HG03565 (cell line): ENCODE data around the gene NANS.
A peak's percentile ranks its signal among the peaks of the same experiment; 100 is the strongest.
"Not testable (repeated sequence)": the region's sequence is repeated elsewhere in the genome, so short reads cannot be mapped to it uniquely, and the experiment has no call there.

ENCODE experiments used
- ATAC-seq: cut with Tn5 transposase; IDR thresholded peaks from one replicate; pipeline ENCODE4 v1.9.1; 2021; ENCODE audit warnings: mild to moderate bottlenecking, moderate library complexity; ENCODE audit not compliant: unreplicated experiment

NANS gene

GRCh38 chr9:98096091-98096490 lies 39.6 kb downstream of the NANS start:
- no peak for ATAC-seq

- ATAC-seq = no peak
Observed at GRCh38 chr9:98097836-98098235, 41.3 kb downstream of the NANS start.

GRCh38 chr9:98099346-98099745 lies 42.8 kb downstream of the NANS start:
- no peak for ATAC-seq

- ATAC-seq = no peak
Observed at GRCh38 chr9:98099898-98100297, 43.4 kb downstream of the NANS start.

- ATAC-seq = no peak
Observed at GRCh38 chr9:98100456-98100855, 43.9 kb downstream of the NANS start.

GRCh38 chr9:98101416-98101815 lies 44.9 kb downstream of the NANS start:
- ATAC-seq = no peak

GRCh38 chr9:98101868-98102273 lies 45.3 kb downstream of the NANS start:
- peak; percentile 97 for ATAC-seq

GRCh38 chr9:98104445-98104881 lies 47.9 kb downstream of the NANS start:
- no peak for ATAC-seq

GRCh38 chr9:98105006-98105405 lies 48.5 kb downstream of the NANS start:
- no peak for ATAC-seq

- no peak for ATAC-seq
Observed at GRCh38 chr9:98107926-98108325, 51.4 kb downstream of the NANS start.

GRCh38 chr9:98108531-98109031 lies 52.0 kb downstream of the NANS start:
- peak; percentile 66 for ATAC-seq

GRCh38 chr9:98109052-98109451 lies 52.5 kb downstream of the NANS start:
- no peak for ATAC-seq

GRCh38 chr9:98117097-98117496 lies 60.6 kb downstream of the NANS start:
- not testable (repeated sequence) for ATAC-seq

- ATAC-seq = peak; percentile 46
Observed at GRCh38 chr9:98117984-98118639, 61.6 kb downstream of the NANS start.

- ATAC-seq = no peak
Observed at GRCh38 chr9:98118640-98119601, 62.4 kb downstream of the NANS start, which contains the start of gene TRIM14. Gene TRIM14, minus strand, starts transcription at chr9:98119222. Its CDS starts 34 bp downstream, at chr9:98119188.

- no peak for ATAC-seq
Observed at GRCh38 chr9:98120476-98120875, 63.9 kb downstream of the NANS start.

GRCh38 chr9:98121058-98121457 lies 64.5 kb downstream of the NANS start:
- no peak for ATAC-seq

GRCh38 chr9:98124091-98124490 lies 67.6 kb downstream of the NANS start:
- not testable (repeated sequence) for ATAC-seq

GRCh38 chr9:98124637-98125426 lies 68.3 kb downstream of the NANS start:
- ATAC-seq = no peak

GRCh38 chr9:98127226-98127625 lies 70.7 kb downstream of the NANS start:
- ATAC-seq = no peak

- ATAC-seq = no peak
Observed at GRCh38 chr9:98128316-98128715, 71.8 kb downstream of the NANS start.
